GM21737 (cell line): Measurements from ENCODE around the gene DEGS1.
A peak's percentile ranks its signal among the peaks of the same experiment; 100 is the strongest.

ENCODE experiments used
- ATAC-seq: cut with Tn5 transposase; IDR thresholded peaks from one replicate; pipeline ENCODE4 v1.9.1; 2021; ENCODE audit warnings: mild to moderate bottlenecking, moderate library complexity; ENCODE audit not compliant: unreplicated experiment

Gene DEGS1

DNA sequence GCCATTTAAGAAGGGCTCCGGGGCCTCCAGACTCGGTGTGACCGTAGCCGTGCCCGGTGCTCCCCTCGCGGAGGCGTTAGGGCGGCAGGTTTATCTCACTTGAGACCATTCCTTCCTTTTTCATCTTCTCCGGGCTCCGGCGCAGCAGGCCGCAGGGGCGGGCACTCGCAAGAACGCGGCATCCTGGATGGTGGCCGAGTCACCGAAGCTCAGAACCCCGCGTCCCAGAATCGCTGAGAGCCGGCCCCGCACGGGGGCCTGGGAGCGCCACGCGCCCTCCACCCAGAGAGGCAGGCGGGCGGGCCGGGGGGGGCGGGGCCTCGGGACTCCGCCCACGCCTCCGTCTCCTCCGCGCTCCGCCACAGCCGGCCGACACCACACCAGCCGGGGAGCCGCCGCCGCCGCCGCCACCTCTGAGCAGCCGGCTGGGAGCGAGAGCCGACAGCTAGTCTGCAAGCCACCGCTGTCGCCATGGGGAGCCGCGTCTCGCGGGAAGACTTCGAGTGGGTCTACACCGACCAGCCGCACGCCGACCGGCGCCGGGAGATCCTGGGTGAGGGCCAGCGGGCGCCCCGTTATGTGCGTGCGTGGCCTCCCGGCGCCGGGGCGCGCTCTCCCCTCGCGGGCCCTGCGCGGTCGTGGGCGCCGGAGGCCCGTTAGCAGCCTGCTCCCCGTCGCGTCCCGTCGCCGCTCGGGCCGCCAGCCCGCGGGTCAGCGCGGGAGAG is at the start of gene DEGS1:
Gene DEGS1, plus strand, starts transcription at position 375 of the 725 bp plus-strand sequence. Its CDS starts 97 bp downstream, at position 472.
- ATAC-seq: peak; percentile 70

DNA sequence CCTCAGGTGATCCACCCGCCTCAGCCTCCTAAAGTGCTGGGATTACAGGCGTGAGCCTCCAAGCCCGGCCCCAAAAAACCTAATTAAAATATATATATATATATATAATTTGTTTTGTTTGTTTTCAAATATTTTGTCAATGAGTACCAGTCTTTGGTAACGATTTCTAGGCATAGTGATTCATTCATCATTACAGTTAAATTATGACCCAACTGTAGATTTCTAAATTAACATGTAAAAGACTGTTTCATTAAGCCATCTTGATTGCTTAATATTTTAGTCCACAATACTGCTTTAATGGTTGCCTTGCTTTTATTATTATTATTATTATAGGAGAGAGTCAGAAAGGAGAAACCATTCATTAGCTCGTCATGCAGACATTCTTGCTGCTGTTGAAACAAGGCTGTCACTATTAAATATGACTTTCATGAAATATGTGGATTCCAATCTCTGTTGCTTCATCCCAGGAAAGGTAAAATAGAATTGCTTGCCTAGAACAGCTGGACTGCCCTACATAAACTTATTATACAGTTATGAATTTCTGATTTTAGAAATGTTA is 49.2 kb upstream of the DEGS1 start:
- no peak for ATAC-seq

DNA sequence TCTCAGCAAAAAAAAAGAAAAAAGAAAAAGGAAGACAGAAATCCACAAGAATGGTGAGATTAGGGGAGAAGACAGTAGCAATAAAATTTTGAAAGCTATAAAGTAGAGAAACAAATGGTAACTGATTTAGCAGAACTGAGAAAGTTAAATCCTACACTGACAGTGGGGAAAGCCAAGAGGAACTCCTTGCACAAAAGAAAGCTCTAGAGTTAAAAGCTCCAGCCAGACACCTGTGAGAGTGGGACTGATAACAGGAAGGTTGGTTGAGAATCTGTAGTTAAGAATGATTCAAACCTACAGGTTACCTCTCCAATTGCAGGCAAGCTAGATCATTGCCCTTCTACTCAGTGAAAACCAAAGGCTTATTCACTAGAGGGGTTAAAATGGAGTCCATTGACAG is 45.5 kb upstream of the DEGS1 start:
- no peak for ATAC-seq

DNA sequence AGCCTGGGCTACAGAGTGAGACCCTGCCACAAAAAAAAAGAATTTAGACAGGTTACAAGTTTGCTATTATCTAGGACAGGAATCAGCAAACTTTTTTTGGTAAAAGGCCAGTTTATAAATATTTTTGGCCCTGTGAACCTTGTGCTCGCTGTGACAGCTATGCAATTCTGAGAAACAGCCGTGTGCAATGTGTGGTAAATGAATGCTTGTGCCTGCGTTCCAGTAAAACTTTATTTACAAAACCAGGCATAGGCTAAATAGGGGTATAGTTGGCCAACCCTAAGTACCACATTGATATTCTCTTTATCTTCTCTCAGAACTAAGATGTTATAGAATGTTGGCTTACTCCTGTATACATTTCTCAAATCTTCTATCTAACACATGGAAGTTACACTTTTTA is 44.8 kb upstream of the DEGS1 start:
- no peak for ATAC-seq

DNA sequence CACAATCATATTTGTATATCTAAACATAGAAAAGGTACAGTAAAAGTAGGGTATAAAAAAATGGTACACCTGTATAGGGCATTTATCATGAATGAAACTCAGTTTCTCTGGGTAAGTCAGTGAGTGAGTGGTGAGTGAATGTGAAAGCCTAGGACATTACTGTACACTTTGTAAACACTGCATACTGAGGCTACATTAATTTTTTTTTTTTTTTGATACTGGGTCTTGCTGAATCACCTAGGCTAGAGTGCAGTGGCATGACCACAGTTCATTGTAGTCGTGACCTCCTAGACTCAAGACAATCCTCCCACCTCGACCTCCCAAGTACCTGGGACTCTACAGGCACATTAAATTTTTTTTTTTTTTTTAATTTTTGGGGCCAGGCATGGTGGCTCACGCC is 41.3 kb upstream of the DEGS1 start:
- no peak for ATAC-seq

DNA sequence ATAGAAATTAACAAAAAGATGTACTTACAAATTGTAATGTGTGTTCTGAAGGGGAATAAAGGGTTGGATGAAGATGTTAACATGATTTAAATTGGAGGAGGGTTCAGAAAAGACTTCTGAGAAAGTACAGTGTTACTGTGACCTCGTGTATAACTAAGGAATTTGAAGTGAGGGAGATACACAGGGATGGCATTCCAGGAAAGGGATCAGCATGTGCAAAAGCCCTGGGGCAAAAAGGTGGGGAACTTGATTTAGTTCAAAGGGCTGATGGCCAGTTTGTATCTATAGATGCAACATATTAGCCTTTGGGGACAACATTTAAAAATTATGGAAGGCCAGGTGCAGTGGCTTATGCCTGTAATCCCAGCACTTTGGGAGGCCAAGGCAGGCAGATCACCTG is 33.3 kb upstream of the DEGS1 start:
- no peak for ATAC-seq

DNA sequence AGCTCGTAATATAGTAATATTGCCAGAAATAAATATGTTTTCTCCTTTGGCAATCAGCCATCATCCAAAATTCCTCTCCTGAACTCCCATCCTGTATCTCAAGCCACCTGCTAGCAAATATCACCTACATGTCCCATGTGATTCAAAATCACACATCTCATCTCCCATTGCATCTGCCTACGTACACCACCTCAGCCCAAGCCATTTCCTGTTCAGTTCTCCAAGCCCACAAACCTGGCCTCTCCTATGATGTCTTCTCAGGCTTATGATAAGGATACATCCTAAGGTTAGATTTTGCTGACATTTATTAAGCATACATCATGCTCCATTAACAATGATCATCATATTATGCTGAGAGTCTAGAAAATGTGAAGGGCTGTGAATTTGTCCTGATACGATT is 31.9 kb upstream of the DEGS1 start:
- no peak for ATAC-seq

DNA sequence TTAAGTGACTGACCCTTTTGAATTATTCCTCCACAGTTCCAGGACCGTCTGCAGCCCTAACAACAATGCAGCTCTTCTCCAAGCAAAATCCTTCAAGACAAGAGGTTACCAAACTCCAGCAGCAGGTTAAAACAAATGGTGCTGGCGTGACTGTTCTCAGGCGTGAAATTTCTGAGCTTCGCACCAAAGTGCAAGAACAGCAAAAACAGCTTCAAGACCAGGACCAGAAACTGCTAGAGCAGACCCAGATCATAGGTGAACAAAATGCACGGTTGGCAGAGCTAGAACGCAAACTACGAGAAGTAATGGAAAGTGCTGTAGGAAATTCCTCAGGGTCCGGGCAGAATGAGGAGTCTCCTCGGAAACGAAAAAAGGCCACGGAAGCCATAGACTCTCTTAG is 25.7 kb upstream of the DEGS1 start:
- ATAC-seq: no peak

DNA sequence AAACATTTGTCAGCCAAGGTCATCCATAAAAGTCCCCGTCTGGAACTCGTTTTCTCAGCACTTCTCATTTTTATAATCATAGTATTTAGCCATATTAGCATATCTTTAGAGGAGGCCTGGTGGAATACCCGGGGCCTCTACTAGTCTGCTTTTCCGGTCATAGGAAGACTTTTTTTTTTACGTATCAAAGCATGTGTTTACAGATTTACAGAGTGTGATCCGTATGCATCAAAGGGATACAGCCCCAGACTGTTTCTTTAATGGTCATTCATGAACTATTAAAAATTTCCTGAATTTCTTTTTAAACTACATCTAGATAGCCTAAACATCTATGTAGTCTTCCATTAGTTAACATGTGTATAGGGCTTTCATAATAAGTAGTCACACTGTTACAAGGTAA is 23.5 kb upstream of the DEGS1 start:
- no peak for ATAC-seq

DNA sequence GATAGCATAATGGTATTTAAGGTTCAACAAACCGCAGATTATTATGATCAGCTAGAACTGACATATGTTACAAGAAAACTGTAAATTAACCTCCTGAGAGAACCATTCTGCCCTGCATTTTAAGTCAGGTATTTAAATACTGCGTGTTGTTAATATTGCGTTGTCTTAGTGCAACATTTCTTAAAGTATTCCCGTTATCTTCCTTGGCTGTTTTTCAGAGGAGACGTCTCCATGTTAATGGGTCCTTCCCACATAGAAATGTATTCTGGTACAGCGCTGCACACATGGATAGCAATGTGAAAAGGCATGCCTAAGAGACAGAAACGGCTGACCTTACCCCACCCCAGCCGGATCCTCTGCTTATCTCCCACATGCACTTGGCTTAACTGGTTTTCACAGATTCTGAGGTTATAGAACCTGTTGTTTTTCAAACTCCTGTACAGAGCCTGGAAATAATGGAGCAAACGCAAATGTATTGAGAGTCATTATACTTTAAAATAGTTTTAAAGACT is 22.8 kb upstream of the DEGS1 start:
- no peak for ATAC-seq

DNA sequence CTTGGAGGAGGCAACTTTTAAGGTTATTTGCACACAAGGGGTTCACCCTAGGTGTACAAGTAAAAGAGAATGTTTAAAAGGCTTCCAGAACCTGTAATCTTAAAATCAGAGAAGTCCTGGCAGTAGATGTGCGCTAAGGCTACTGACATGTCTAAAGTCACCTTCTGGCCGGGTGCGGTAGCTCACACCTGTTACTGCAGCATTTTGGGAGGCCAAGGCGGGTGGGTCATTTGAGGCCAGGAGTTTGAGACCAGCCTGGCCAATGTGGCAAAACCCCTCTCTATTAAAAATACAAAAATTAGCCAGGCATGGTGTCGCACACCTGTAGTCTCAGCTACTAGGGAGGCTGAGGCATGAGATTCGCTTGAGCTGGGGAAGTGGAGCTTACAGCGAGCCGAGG is 20.3 kb upstream of the DEGS1 start:
- no peak for ATAC-seq

DNA sequence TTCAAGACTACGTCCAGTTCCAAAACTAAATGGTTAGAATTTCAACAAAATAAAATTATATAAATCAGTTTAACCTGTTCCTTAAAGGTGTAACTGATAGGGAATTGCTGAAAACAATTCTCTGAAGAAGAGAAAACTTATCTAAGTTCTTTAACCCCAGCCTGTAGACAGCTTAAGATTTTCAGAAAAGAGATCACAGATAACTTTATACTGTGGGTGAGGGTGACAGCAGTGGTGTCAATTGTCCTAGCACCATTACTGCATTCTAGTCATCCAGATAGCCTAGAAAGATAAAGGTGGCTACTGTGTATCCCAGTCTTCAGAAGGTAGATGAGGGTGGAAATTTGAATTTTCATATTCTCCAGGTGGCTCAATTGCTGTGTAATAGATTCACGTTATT is 19.7 kb upstream of the DEGS1 start:
- ATAC-seq: no peak

DNA sequence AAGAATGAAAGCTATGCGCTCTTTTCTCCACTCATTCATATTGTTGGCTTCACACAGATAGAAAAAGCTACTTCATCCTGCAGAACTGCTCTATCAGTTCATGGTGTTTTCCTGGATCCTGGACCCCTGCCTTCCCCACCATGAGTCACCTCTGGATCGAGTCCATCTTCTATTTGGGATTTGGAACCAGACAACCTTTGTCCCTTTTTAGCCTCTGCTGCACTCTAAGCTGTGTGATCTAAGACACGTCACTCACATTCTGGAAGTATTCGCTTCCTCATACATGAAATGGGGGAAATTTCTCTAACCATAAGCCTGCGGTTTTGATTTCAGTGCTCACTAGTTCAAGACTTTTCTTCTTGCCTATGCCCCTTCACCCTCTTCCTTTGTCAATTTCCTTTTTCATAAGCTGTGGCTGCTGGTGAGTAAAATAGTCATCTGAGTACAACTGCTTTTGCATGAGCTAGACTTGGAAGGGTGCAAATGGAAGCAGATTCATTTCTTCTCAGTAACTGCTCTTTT is 14.1 kb upstream of the DEGS1 start:
- peak; percentile 91 for ATAC-seq

DNA sequence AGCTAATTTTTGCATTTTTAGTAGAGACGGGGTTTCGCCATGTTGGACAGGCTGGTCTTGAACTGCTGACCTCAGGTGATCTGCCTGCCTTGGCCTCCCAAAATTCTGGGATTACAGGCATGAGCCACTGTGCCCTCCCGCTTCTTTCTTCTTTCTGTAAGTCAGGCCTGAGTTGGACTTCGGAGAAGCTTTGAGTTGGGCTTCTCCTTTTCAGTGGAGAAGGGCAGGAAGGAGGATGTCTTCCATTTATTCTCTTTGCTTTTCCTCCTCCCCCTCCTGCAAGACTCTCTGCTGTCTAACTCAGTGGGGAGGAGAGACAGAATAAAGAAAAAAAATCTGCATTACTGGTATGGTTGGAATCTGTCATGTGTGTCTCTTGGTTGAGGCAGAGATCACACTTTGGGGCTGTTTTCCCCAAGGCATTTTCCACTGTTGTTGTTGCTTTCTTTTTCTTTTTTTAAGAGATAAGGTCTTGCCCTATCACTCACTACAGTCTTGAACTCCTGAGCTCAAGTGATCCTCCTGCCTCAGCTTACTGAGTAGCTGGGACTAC is 13.2 kb upstream of the DEGS1 start:
- ATAC-seq: no peak

DNA sequence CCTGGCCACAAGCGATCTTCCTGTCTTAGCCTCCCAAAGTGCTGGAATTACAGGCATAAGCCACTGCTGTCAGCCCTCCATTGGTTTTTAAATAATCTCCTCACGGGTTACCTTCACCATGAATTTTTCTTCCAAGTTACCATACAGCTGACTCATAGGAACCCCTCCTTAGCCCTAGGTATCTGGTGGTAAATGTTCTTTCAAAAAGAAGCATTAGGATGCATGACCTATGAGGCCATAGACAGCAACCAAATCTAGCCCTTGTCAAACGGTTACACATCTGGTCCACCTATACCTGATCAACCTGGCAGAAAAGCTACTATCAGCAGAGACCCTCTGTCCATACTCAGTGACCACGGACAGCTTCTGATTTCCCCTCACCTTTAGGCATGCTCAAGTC is 12.7 kb upstream of the DEGS1 start:
- no peak for ATAC-seq

DNA sequence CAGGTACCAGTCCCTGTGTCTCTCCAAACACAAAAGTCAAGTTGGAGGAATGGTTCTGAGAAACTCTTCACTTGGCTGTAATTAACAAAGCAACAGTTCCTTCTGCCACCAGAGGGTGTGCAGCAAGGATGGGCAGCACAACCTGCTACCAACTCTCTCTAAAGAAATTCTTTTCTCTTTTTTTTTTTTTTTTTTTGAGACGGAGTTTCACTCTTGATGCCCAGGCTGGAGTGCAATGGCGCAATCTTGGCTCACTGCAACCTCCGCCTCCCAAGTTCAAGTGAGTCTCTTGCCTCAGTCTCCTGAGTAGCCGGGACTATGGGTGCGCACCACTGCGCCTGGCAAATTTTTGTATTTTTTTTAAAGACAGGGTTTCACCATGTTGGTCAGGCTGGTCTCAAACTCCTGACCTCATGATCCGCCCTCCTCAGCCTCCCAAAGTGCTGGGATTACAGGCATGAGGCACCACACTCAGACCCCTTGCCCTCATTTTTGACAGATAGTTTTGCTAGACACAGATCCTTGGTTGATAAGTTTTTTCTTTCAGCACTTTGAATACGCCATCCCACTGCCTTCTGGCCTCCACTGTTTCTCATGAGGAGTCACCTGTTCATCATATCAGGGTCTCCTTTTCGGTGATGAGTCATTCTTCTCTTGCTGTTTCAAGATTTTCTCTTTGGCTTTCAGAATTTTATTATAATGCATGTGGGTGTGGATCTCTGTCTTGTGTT is 12.1 kb upstream of the DEGS1 start:
- no peak for ATAC-seq

DNA sequence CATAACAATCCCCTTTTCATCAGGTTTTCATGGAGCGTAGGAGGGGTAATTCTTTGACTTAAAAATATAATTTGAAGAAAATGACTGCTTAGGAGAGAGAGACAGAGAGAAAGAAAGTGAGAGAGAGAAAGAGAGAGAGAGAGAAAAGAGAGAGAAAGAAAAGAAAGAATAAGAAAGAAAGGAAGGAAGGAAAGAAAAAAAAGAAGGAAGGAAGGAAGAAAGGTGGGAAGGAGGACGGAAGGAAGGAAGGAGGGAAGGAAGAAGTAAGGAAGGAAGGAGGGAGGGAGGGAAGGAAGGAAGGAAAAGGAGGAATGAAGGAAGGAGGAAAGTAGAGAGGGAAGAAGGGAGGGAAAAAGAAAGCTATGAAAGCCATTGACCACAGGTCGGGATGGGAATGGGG is 10.8 kb upstream of the DEGS1 start:
- no peak for ATAC-seq

DNA sequence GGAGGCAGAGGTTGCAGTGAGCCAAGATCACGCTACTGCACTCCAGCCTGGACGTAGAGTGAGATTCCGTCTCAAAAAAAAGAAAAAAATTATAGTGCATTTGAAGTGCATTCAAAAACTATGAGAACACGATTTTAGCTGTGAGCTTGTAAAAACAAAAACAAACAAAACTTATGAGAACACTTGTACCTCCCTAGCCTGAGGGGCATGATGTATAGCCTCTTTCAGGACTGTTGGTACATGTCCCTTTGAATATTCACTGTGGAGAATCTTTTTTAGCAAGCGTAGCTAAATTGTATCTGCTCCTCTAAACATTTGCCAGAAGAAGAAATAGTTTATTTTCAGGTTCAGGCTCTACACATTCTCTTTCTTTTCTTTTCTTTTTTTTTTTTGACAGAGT is 9.5 kb upstream of the DEGS1 start:
- no peak for ATAC-seq

DNA sequence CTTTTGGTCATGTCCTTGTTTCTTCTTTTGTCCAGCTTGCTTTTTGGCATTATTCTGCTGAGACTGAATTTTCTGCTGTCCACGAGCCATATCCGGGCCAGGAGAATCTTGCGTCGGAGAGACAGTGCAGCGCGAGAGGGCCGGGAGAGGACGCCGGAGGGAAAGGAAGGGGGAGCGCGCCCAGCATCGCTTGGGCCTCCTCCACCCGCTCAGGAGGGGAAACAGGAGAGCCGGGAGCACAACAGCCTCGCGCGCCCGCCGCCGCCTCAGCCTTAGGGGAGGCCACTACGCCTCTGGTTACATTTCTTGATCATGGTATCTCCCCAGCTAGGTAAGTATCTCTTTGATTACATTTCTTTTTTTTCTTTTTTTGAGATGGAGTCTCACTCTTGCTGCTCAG is 7.4 kb upstream of the DEGS1 start:
- ATAC-seq: no peak

DNA sequence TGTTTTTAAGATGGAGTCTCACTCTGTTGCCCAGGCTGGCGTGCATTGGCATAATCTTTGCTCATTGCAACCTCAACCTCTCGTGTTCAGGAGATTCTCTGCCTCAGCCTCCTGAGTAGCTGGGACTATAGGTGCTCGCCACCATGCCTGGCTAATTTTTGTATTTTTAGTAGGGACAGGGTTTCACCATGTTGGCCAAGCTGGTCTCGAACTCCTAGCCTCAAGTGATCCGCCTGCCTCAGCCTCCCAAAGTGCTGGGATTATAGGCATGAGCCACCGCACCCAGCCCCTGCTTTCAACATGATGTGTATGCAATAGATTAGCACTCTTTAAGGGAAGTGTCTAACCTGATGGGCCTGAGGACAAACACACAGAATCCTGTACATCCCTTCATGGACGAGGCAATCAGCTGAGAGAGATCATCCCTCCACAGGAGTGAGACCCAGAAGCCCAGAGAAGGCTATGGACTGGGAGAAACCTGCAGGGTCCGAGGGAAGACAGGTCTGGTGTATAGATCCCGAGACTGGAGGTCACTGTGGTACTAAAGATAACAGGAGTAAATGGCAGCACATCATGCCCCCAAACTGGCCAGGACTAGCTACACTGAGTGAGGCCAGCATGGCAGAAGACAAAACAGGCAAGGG is 5.6 kb upstream of the DEGS1 start:
- ATAC-seq: no peak

DNA sequence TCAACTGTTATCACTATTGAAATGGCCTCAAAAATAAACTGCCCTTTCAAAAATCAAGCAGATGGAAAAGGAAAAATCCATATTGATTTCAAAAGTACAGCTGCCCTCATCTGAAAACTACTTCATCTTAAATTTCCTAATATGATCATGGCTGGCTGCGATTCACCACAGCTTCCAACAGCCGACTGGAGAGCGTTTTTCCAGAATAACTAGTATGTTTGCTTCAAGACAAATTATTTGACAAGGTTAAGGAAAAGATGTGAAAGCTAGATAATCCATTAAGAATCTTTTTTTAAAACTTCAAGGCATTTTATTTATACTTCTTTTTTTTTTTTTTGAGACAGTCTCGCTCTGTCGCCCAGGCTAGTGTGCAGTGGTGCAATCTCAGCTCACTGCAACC is 4.1 kb upstream of the DEGS1 start:
- no peak for ATAC-seq
